Stimulated activated memory B cell treated with anti-CD40 and anti-IgM and Interleukin-4, amounts not matched to agents 10 μg/mL and 1 μg/mL and 100 μg/mL, for 72 hours (primary cell): Measurements from ENCODE around the gene SPTLC1.

Source experiments
- ATAC-seq: fragments of 150-1000 bp; cut with Tn5 transposase; 2 replicates; pipeline ENCODE4 v1.10.0; 2021
- H3K27ac Mint-ChIP-seq: one replicate; pipeline ENCODE4 v1.8.0; 2022; ENCODE audit warnings: mild to moderate bottlenecking, mixed read lengths
- H3K27me3 Mint-ChIP-seq: one replicate; pipeline ENCODE4 v1.8.0; 2022; ENCODE audit warnings: mixed read lengths
- H3K36me3 Mint-ChIP-seq: one replicate; pipeline ENCODE4 v1.8.0; 2022; ENCODE audit warnings: mixed read lengths
- H3K4me1 Mint-ChIP-seq: one replicate; pipeline ENCODE4 v1.8.0; 2022; ENCODE audit warnings: mixed read lengths
- H3K4me3 Mint-ChIP-seq: one replicate; pipeline ENCODE4 v1.8.0; 2022; ENCODE audit warnings: mild to moderate bottlenecking, moderate library complexity, mixed read lengths
- H3K9me3 Mint-ChIP-seq: one replicate; pipeline ENCODE4 v1.8.0; 2022; ENCODE audit warnings: mixed read lengths

SPTLC1 gene

GRCh38 chr9:92066168-92066567 lies 49.0 kb downstream of the SPTLC1 start:
- no peak overlapping the region for H3K27ac Mint-ChIP-seq
- no peak overlapping the region for H3K4me3 Mint-ChIP-seq
- peaks cover 10% of the 10 kb centered on the region for H3K9me3 Mint-ChIP-seq
- peaks cover 72% of the 10 kb centered on the region for H3K36me3 Mint-ChIP-seq
- H3K4me1 Mint-ChIP-seq, result no peaks in the 10 kb centered on the region
- no peaks in the 10 kb centered on the region for H3K27me3 Mint-ChIP-seq
- ATAC-seq, result no peak

GRCh38 chr9:92064711-92065110 lies 50.5 kb downstream of the SPTLC1 start:
- Mint-ChIP-seq H3K36me3 (peaks cover 87% of the 10 kb centered on the region), H3K4me1 (no peaks in the 10 kb centered on the region), H3K27ac (no peak overlapping the region), H3K4me3 (no peak overlapping the region), H3K27me3 (no peaks in the 10 kb centered on the region), H3K9me3 (peaks cover 15% of the 10 kb centered on the region)
- no peak for ATAC-seq

- no peak for ATAC-seq
- no peak overlapping the region for H3K27ac Mint-ChIP-seq
- H3K36me3 Mint-ChIP-seq, result peaks cover 92% of the 10 kb centered on the region
- peaks cover 15% of the 10 kb centered on the region for H3K9me3 Mint-ChIP-seq
- no peaks in the 10 kb centered on the region for H3K27me3 Mint-ChIP-seq
- H3K4me1 Mint-ChIP-seq, result no peaks in the 10 kb centered on the region
- no peak overlapping the region for H3K4me3 Mint-ChIP-seq
Observed at GRCh38 chr9:92061184-92061583, 54.0 kb downstream of the SPTLC1 start.

DNA sequence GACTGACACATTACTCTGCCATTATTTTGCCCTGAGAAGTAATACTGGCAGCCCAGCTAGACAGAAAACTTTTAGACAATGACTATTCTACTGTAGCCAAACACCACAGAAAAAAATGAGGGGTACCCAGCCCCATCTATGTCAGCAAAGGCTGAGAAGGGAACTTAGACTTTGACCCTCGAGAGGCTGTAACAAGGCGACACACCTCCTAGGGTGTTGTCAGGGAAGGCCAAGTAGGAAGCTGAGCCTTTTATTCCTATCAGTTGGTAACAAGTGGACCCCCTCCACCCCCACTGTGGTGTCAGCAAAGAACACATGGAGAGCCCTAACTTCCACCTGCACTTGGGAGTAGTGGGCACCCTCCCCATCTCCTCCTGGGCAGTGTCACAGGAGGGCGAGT lies 55.6 kb downstream of the SPTLC1 start:
- ATAC-seq, result no peak
- Mint-ChIP-seq H3K4me3 (no peak overlapping the region), H3K4me1 (no peaks in the 10 kb centered on the region), H3K27me3 (no peaks in the 10 kb centered on the region), H3K9me3 (peaks cover 15% of the 10 kb centered on the region), H3K36me3 (peaks cover 92% of the 10 kb centered on the region), H3K27ac (no peak overlapping the region)

GRCh38 chr9:92058723-92059444 lies 56.3 kb downstream of the SPTLC1 start:
- no peak overlapping the region for H3K27ac Mint-ChIP-seq
- H3K4me1 Mint-ChIP-seq, result no peaks in the 10 kb centered on the region
- H3K27me3 Mint-ChIP-seq, result no peaks in the 10 kb centered on the region
- H3K9me3 Mint-ChIP-seq, result peaks cover 15% of the 10 kb centered on the region
- ATAC-seq, result no peak
- H3K36me3 Mint-ChIP-seq, result peaks cover 92% of the 10 kb centered on the region
- H3K4me3 Mint-ChIP-seq, result no peak overlapping the region

DNA sequence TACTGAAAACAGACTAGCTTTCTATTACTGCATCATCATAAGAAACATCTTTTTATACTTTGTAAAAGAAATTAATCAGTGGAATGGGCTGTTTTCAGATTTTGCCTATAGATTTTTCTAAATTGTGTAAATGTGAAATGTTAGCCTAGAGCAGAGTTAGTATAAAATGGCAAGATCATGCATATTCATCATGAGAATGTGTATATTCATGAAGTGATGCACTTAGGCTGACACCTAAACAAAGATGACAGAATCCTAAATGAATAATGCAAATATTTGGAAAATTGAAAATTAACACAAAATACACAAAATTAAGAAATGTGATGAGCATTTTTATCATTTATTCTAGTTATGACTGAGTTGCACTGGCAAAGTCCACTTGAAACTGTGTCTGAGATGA lies 57.2 kb downstream of the SPTLC1 start:
- Mint-ChIP-seq H3K36me3 (peaks cover 92% of the 10 kb centered on the region), H3K27ac (no peak overlapping the region), H3K4me3 (no peak overlapping the region), H3K4me1 (no peaks in the 10 kb centered on the region), H3K27me3 (no peaks in the 10 kb centered on the region), H3K9me3 (peaks cover 15% of the 10 kb centered on the region)
- ATAC-seq, result no peak

DNA sequence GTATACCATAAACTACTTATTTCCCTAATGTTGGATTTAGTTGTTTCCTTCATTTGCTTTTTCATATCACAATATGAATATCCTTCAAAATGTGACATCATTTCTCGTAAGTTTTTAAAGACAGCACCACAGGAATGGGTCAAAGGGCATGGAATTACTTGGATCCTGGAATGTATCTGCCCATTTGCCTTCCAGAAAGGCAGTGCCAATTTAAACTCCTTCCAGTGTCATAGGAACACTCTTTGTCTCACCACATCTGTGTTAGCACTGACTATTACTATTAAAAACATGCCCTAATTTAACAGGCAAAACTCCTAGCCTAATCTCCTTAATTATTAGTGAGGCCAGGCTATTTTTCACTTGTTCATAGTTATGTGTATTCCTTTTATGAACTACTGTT lies 58.0 kb downstream of the SPTLC1 start:
- Mint-ChIP-seq H3K4me3 (no peak overlapping the region), H3K9me3 (peaks cover 9% of the 10 kb centered on the region), H3K27ac (no peak overlapping the region), H3K27me3 (no peaks in the 10 kb centered on the region), H3K4me1 (no peaks in the 10 kb centered on the region), H3K36me3 (peaks cover 92% of the 10 kb centered on the region)
- no peak for ATAC-seq

DNA sequence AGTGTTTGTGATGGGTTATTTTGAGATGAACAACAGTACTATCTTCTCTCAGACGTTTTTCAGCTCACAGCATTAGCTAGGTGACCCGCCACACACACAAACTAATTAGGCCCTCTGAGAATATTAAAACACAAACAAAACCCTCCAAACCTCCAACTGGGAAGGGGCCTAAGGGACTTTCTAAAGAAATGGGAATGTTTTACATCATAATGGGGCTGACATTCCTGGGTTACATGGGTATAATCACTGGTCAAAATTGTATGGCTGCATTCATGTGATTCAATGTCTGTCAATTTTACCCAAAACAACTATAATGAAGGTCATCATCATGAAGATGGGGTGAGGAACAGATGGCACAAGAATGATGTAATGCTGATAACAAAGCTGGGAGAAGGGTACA lies 59.6 kb downstream of the SPTLC1 start:
- H3K4me3 Mint-ChIP-seq, result no peak overlapping the region
- no peak for ATAC-seq
- H3K27me3 Mint-ChIP-seq, result no peaks in the 10 kb centered on the region
- no peaks in the 10 kb centered on the region for H3K4me1 Mint-ChIP-seq
- peaks cover 91% of the 10 kb centered on the region for H3K36me3 Mint-ChIP-seq
- no peak overlapping the region for H3K27ac Mint-ChIP-seq
- no peaks in the 10 kb centered on the region for H3K9me3 Mint-ChIP-seq

DNA sequence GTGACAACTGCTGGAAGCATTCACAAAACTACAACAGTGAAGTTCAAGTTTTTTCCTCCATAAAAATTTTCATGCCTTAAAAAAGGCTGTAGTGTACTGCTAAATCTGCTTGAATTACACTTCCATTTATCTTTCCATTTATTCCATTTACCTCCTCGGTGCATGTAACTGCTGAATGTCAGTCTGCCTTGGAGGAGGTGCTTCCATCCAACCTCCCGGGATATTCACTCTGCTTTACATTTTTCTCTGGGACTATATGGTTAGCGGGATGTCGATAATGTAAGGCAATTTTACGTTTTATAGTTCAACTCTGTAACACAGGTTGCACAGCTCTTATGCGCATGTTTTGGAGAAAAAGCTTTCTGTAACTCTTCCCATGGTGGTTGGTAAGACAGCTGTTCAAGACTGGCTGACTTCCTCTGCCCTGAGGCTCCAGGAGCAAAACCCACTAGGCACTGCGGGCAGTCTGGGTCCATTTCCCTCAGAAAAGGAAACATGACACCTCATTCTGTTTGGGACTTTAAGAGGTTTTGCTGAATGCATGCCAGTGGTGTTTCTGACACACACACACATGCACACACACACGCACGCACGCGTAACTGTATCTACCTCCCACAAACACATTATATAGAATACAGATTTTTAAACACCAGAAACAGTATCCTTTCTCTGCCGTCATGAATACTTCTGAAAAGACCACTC lies 66.1 kb downstream of the SPTLC1 start:
- no peaks in the 10 kb centered on the region for H3K4me1 Mint-ChIP-seq
- peaks cover 5% of the 10 kb centered on the region for H3K9me3 Mint-ChIP-seq
- ATAC-seq, result no peak
- H3K27ac Mint-ChIP-seq, result no peak overlapping the region
- H3K36me3 Mint-ChIP-seq, result peaks cover 83% of the 10 kb centered on the region
- H3K27me3 Mint-ChIP-seq, result no peaks in the 10 kb centered on the region
- H3K4me3 Mint-ChIP-seq, result no peak overlapping the region

GRCh38 chr9:92047500-92047899 lies 67.7 kb downstream of the SPTLC1 start:
- H3K27ac Mint-ChIP-seq, result no peak overlapping the region
- H3K36me3 Mint-ChIP-seq, result peaks cover 83% of the 10 kb centered on the region
- H3K9me3 Mint-ChIP-seq, result peaks cover 18% of the 10 kb centered on the region
- H3K27me3 Mint-ChIP-seq, result no peaks in the 10 kb centered on the region
- ATAC-seq, result no peak
- H3K4me3 Mint-ChIP-seq, result no peak overlapping the region
- no peaks in the 10 kb centered on the region for H3K4me1 Mint-ChIP-seq

GRCh38 chr9:92046676-92047075 lies 68.5 kb downstream of the SPTLC1 start:
- ATAC-seq, result no peak
- Mint-ChIP-seq H3K27me3 (no peaks in the 10 kb centered on the region), H3K4me1 (no peaks in the 10 kb centered on the region), H3K36me3 (peaks cover 83% of the 10 kb centered on the region), H3K27ac (no peak overlapping the region), H3K4me3 (no peak overlapping the region), H3K9me3 (peaks cover 23% of the 10 kb centered on the region)

GRCh38 chr9:92044936-92045335 lies 70.3 kb downstream of the SPTLC1 start:
- H3K36me3 Mint-ChIP-seq, result peaks cover 77% of the 10 kb centered on the region
- H3K4me1 Mint-ChIP-seq, result no peaks in the 10 kb centered on the region
- no peak overlapping the region for H3K4me3 Mint-ChIP-seq
- no peak overlapping the region for H3K27ac Mint-ChIP-seq
- ATAC-seq, result no peak
- H3K9me3 Mint-ChIP-seq, result peaks cover 23% of the 10 kb centered on the region
- no peaks in the 10 kb centered on the region for H3K27me3 Mint-ChIP-seq

GRCh38 chr9:92043002-92043401 lies 72.2 kb downstream of the SPTLC1 start:
- H3K27ac Mint-ChIP-seq, result no peak overlapping the region
- ATAC-seq, result no peak
- peaks cover 70% of the 10 kb centered on the region for H3K36me3 Mint-ChIP-seq

DNA sequence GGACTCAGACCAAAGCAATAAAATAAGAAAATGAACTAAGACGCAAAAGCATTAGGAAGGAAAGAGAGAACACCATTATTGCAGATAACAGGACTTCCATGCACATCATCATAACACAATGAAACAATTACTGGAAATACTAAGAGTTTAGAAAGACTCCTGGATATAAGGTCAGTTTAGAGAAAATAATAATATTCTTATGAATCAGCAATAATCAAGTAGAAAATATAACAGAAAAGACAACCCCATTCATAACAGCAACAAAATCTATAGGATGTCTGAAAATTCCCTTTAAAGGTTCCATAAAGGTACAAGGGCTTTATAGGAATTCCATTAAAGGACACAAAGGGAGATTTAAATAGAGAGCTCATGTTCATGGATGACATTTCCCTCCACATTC lies 73.0 kb downstream of the SPTLC1 start:
- no peak overlapping the region for H3K4me3 Mint-ChIP-seq

More at GRCh38 chr9:92043002-92043401, 72.2 kb downstream of the SPTLC1 start:
- no peaks in the 10 kb centered on the region for H3K27me3 Mint-ChIP-seq
- no peaks in the 10 kb centered on the region for H3K4me1 Mint-ChIP-seq
- H3K4me3 Mint-ChIP-seq, result no peak overlapping the region
- peaks cover 23% of the 10 kb centered on the region for H3K9me3 Mint-ChIP-seq

DNA sequence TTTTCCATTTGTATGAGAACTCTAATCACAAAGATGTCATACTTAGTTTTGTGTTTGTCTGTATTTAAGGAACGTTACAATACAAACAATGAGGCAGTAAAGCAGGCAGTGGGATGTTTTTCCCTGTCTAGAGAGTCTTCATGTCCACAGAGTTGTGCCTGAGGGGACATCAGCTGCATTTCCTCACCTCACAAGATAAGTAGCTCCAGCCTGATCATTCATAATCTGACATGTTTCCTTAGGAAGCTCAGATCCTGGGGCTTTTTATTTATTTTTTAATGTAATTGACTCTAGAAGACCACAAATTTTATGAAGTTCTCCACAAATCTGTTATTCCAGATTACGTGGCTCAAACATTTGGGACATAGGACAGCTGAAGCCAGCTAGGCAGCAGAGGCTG lies 78.5 kb downstream of the SPTLC1 start:
- peaks cover 66% of the 10 kb centered on the region for H3K36me3 Mint-ChIP-seq
- H3K27me3 Mint-ChIP-seq, result no peaks in the 10 kb centered on the region
- no peak for ATAC-seq
- no peaks in the 10 kb centered on the region for H3K9me3 Mint-ChIP-seq
- no peak overlapping the region for H3K27ac Mint-ChIP-seq
- no peaks in the 10 kb centered on the region for H3K4me1 Mint-ChIP-seq
- H3K4me3 Mint-ChIP-seq, result no peak overlapping the region

More for the DNA sequence above, 73.0 kb downstream of the SPTLC1 start:
- H3K27me3 Mint-ChIP-seq, result no peaks in the 10 kb centered on the region
- no peak for ATAC-seq
- no peak overlapping the region for H3K27ac Mint-ChIP-seq
- peaks cover 23% of the 10 kb centered on the region for H3K9me3 Mint-ChIP-seq
- H3K36me3 Mint-ChIP-seq, result peaks cover 71% of the 10 kb centered on the region
- H3K4me1 Mint-ChIP-seq, result no peaks in the 10 kb centered on the region

DNA sequence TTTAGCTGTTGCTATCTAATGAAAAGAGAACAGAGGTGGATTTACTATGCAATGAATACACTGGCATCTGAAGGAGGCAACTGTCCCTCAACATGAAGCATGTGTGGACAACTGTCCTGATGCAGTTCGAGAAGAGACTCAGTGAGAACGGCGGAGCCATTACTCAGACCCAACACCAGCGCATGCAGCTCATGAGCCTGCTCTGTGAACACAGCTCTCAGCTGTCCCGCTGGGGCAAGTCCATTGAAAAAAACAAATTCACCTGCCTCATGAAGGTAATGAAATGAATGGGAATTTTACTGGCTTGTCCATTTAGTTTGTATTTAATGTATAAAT lies 78.8 kb downstream of the SPTLC1 start:
- Mint-ChIP-seq H3K27ac (no peak overlapping the region), H3K4me3 (no peak overlapping the region), H3K27me3 (no peaks in the 10 kb centered on the region), H3K4me1 (no peaks in the 10 kb centered on the region), H3K9me3 (no peaks in the 10 kb centered on the region), H3K36me3 (peaks cover 62% of the 10 kb centered on the region)
- ATAC-seq, result no peak
